GM12801 (cell line): Measurements from ENCODE around the gene RARA.

Experiments used
- CTCF ChIP-seq: IDR thresholded peaks from one replicate; pipeline ENCODE4 v1.5.1; 2011; ENCODE audit warnings: control low read depth; ENCODE audit not compliant: insufficient read length; ENCODE audit errors: extremely low read depth

RARA gene

DNA sequence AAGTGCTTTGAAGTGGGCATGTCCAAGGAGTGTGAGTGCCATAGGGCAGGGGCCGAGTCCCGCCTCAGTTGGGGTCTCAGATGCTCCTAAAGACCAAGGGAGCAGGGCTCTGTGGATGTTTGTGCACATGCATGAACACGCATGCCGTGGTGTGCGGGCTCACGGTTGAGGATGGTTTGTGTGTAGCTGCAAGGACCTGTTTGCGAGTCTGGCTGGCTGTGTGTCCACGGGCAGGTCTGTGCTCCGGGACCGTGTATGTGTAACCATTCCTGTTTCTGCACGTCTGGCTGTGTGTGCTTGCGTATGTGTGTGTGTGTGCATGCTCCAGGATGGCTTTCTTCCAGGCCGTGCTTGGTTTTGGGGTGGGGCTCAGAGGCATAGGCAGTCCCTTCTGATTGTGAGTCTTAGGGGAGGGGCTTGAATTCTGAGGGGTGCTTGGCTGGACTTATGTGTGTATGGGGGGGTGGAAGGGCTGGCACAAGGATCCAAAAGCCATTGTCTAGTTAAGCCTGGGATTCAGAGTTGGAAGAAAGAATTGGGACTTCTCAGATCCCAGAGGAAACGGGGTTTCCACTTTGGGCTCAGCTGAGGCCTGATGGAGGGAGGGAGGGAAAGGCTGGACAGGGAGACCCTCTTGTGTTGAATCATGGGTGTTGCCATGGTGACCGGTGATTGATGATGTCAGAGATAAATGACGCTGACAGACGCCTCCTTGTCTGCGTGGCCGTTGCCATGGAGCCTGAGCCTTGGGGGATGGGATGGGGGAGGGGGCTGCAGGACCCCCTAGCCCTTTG lies 41.1 kb downstream of the RARA start:
- no peak for TF ChIP-seq CTCF

DNA sequence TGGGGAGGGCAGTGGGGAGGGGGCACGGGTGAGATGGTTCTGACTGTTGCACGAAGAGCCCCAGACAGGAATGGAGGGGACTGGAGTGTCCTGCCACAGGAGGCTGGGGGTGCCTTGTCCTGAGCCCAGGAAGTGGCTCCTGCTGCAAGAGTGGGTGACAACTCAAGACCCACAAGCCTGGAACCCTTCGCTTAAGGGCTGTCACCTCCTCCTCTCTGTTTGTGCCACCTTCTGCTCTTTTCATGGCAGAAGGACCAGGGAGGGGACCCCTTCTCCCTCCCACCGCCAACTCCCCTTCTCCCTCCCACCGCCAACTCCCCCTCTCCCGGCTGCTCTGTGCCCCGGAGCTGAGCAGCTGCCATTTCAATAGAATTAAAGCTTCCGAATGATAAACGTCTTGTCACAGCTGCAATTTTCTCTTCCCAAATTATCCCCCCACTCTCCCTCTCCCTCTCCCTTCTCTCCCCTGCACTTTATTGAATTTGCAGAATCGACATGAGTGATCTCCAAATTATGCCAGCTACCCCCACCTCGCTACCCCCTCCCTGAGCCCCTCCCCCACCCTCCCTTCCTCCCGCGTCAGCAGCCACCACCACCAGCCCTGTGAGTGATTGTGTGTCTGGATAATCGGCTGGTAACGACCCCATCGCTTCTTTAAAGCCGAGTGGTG lies 41.8 kb downstream of the RARA start:
- TF ChIP-seq CTCF, result no peak

- no peak for TF ChIP-seq CTCF
Observed at GRCh38 chr17:40351359-40352236, 42.6 kb downstream of the RARA start.

- TF ChIP-seq CTCF, result no peak
Observed at GRCh38 chr17:40352237-40352778, 43.3 kb downstream of the RARA start.

DNA sequence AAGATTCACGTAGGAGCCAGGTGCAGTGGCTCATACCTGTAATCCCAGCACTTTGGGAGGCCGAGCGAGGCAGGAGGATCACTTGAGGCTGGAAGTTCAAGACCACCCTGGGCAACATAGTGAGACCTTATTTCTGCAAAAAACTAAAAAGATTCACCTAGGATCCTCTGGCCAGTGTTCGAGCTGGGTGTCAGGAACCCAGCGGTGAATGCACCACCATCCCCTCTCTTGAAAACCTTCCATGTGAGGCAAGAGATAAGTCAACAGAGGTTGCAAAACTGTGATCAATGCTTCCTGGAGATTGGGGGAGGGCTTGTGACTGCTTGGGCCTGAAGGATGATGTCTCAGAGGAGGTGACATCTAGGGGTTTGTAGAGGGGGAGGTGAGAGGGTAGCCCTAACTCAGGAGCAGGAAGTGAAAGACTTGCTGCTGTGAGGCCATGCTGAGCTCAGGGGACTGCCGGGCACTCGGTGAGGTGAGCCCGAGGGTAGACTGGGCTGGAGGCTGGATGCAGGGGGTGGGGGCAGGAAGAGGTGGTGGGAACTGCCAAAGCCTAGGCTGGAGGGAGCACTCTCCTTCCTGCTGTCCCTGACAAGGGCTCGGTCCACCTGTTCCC lies 43.9 kb downstream of the RARA start:
- no peak for TF ChIP-seq CTCF

DNA sequence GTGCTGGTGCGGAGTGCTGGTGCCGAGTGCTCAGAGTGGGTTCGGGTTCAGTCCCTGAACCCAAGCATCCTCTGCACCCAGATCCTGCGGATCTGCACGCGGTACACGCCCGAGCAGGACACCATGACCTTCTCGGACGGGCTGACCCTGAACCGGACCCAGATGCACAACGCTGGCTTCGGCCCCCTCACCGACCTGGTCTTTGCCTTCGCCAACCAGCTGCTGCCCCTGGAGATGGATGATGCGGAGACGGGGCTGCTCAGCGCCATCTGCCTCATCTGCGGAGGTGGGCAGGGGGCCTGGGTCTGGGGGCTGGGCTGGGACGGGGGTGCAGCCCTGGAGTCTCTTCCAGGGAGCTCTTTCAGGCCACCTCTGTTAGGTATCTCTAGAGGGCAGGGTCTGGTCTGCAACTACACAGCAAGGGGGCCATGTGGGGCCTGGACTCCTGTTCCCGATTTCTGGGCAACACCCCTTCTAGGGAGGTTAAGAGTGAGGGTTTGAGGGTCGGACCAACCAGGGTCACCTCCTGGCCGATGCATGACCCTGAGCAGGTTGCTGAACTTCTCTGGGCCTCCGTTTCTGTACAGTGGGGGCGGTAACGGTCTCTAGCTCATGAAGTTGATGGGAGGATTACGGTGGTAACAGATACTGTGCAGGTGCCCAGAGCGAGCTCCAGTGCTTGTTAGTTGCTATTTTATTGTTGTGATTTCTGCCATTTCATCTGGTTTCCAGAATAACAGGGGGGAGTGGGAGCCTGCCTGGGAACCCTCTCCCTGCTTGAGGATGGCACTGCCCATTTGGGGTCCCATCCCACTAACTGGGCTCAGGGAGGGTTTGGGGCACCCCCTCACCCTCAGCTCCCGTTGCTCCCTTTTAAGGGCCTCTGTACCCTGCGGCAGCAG lies 45.5 kb downstream of the RARA start:
- no peak for TF ChIP-seq CTCF
